Activated T-cell treated with anti-CD3 and anti-CD28 coated beads for 1 hour (primary cell): Measurements from ENCODE around the gene GTF2A1L.
"Not testable (repeated sequence)": the region's sequence is repeated elsewhere in the genome, so short reads cannot be mapped to it uniquely, and the experiment has no call there.

Experiments used
- DNase-seq: peaks from one replicate; pipeline ENCODE4 v3.0.0-alpha.2; 2020; ENCODE audit warnings: low read depth

Gene GTF2A1L

GRCh38 chr2:48617618-48618017 lies at the start of gene GTF2A1L:
TSS of gene GTF2A1L (plus strand) at chr2:48617856. CDS start at chr2:48617875, 19 bp downstream.
- DNase-seq = no peak

DNA sequence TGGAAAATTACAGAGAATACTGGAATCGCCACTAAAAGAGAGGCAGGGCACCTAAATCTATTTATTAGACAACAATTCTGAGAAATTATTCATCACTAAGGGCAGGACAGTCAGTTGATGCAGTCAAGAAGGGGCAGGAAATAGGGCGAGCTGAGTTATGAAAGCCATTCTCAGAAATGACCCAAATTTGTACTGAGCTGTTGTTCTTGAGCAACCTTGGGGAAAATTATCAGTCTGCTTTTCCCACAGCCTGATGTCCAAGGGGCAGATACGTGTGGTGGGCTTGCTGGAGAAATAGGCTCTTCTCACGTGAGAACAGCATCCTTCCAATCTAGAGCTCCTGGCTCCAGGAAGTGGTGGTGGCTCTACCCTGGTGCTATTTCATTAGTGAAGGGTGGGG lies 49.1 kb upstream of the GTF2A1L start:
- no peak for DNase-seq

- DNase-seq = no peak
Observed at GRCh38 chr2:48569433-48569832, 48.2 kb upstream of the GTF2A1L start.

GRCh38 chr2:48572816-48573215 lies 44.8 kb upstream of the GTF2A1L start:
- DNase-seq = no peak

GRCh38 chr2:48574353-48575287 lies 43.0 kb upstream of the GTF2A1L start:
- no peak for DNase-seq

DNA sequence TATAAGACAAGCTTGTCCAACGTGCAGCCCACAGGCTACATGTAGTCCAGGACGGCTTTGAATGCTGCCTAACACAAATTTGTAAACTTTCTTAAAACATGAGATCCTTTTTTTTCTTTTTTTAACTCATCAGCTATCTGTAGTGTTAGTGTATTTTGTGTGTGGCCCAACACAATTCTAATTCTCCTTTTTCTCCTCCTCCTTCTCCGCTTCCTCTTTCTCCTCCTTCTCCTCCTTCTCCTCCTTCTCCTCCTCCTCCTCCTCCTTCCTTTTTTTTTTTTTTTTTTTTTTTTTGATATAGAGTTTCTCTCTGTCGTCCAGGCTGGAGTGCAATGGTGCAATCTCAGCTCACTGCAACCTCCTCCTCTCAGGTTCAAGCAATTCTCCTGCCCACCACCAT lies 39.3 kb upstream of the GTF2A1L start:
- no peak for DNase-seq

DNA sequence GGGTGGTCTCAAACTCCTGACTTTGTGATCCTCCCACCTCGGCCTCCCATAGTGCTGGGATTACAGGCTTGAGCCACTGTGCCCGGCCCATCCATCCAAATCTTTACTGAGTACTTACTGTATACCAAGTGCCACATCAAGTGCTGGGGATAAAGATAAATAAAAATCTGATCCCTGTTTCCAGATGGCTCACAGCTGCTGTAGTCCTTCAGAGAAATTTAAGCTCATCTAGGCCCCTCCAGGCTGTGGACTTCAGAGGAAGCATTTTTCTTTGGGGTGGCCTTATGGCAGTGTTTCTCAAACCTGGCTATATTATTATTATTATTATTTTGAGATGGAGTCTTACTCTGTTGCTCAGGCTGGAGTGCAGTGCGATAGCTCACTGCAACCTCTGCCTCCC lies 33.7 kb upstream of the GTF2A1L start:
- no peak for DNase-seq

DNA sequence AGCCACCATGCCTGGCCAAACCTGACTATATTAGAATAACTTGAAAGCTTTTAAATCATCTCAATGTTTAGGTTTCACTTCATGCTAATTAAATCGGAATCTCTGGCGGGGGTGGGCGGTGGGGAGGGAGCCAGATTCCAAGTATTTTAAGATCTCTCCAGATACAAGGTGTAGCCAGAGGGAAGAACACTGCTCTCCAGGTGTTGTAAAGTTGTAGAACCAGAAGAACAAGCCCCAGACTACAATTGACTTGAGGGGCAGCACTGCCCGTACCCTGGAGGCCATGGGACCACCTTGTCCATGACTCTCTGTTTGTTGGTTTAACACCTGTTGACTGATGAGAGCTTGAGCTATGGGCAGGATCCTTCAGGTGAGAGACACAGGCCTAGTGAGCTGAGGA lies 33.1 kb upstream of the GTF2A1L start:
- DNase-seq = no peak

DNA sequence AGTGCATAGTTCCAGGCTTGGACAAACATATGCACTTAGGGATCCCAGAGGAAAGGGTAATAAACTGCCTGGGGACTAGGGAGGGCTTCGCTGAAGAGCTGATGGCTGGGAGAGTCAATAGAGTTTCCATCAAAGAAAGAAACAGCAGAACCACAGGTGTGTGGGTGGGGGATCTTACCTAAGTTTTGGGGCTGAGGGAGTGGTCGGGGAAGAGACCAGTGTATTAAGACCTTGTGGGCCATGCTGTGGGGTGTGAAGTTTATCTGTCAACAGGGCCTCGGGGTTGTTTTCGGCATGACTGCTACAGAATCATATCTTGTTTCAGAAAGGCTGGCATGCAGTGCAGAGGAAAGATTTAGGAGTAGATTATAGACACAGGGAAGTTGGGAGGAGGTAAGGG lies 31.2 kb upstream of the GTF2A1L start:
- DNase-seq = no peak

- no peak for DNase-seq
Observed at GRCh38 chr2:48587560-48587959, 30.1 kb upstream of the GTF2A1L start.

DNA sequence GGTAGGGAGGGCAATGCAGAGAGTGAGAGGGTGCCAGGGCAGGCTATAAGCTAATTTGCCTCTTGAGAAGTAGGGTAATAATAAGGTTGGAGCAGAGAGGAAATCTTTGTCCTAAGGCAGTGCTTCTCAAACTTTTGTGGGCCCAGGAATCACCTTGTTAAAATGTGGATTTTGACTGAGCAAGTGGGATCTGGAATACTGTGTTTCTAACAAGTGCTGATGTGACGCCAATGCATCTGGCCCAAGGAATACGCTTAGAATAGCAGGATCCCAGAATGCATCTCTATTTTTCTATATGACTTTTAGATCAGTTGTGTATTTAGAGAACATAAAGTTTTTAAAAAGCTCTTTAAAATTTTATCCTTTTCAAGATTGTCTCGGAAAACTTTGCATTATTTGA lies 29.7 kb upstream of the GTF2A1L start:
- DNase-seq = no peak

DNA sequence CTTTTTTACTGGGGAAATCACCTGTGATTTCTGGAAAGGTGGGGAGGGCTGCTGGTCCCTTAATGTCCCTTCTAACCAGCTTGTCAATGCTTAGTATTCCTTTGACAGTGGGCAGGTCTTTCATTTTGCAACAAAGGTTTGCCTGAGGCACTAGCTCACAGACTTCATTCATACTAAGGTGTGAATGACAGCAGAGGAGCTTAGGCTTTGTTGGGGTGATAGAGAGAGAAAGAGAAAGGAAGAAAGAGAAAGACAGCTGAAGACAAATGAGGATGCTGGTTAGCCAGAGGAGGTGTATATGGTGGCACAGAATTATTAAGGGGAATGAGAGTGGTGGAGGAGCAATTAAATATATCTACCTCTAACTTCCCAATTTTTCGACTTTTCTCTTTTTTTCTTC lies 28.9 kb upstream of the GTF2A1L start:
- DNase-seq = no peak

DNA sequence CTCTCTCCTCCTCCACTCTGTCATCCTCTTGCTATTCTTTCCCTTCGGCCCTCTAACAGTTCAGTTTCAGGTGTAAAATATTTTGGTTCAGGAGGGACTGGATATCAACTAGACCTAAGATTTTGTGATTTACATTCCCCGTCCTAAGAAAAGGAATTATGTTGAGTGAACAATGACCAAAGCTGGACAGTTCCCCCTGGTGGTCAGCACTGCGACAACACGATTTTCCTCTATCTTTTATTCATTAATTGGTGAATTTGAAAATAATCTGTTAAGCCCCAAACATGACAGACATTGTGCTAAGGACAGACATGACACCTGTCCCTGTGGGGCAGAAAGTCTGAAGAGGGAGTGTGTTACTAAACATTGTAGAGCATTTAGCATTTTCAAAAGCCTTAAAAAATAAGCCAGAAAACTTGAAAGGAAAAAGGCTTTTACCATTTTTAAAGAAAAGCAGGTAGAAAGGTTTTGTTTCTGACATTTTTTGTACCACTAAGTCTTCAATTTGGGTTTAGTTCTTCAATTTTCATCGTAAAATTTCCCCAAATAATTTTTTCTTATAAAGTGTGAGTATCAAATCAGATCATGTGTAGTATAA lies 28.4 kb upstream of the GTF2A1L start:
- DNase-seq = no peak

- DNase-seq = no peak
Observed at GRCh38 chr2:48590017-48590416, 27.6 kb upstream of the GTF2A1L start.

- DNase-seq = no peak
Observed at GRCh38 chr2:48592067-48592466, 25.6 kb upstream of the GTF2A1L start.

- not testable (repeated sequence) for DNase-seq
Observed at GRCh38 chr2:48596751-48597150, 20.9 kb upstream of the GTF2A1L start.

- DNase-seq = no peak
Observed at GRCh38 chr2:48597492-48597891, 20.2 kb upstream of the GTF2A1L start.

DNA sequence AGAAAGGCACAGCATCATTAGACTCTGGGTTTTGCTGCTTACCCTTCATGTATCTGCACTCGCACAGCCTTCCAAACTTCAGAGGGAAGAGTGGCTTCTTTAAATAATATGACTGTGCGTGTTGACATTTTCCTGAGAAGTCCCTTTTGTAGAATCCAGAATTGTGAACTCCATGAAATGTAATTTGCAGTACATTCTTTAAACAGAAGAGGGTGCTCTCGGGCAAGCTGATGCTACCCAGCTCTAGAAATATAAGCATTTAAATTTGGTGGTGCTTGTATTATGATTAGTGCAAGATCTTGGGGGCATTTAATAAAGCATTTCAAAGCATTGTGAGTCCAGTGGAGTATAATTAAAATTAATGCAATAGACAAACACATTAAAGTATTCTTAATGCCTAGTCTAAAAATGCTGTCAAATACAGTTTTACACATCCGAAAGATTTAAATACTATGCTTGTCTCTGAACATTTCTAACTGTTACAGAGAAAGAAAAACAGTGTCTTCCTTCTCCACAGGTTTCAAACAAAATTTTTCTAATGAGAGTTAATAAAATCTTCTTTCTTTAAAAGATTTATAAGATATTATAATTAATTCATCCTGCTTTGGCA lies 17.3 kb upstream of the GTF2A1L start:
- no peak for DNase-seq

DNA sequence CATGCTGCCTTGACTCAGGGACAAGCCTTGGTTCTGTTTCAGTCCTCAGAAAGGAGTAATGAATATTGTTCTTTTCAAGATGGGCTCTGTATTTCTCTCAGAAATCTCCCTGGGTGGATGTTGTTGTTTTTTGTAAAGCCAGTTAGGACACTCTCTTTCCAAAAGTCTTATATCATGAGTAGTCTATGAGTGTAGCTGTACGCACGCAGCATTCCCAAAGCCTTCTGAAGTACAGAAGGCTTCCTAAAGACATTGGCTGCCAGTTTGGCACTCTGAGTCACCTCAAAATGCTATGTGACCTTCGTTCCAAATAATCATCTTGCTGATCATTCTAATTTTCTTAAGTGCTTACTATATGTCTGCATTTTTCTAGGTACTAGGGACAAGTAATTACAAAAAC lies 16.7 kb upstream of the GTF2A1L start:
- no peak for DNase-seq

DNA sequence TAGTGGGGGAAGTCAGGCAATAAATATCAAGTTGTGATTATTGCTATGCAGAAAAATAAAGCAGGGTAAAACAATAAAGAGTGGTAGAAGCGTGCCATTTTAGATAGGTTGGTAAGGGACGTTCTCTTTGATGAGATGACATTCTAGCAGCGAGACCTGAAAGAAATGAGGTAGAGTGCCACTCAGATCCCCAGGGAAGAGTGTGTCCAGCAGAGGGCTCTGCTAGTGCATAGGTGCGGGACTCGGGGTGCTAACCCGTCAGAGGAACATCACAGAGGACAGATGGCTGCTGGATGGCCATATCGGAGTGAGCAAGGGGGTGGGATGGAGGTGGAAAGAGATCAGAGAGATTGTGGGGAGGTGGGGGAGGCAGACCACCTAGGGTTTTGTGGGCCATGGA lies 16.3 kb upstream of the GTF2A1L start:
- no peak for DNase-seq

- DNase-seq = no peak
Observed at GRCh38 chr2:48605482-48606175, 12.0 kb upstream of the GTF2A1L start.

DNA sequence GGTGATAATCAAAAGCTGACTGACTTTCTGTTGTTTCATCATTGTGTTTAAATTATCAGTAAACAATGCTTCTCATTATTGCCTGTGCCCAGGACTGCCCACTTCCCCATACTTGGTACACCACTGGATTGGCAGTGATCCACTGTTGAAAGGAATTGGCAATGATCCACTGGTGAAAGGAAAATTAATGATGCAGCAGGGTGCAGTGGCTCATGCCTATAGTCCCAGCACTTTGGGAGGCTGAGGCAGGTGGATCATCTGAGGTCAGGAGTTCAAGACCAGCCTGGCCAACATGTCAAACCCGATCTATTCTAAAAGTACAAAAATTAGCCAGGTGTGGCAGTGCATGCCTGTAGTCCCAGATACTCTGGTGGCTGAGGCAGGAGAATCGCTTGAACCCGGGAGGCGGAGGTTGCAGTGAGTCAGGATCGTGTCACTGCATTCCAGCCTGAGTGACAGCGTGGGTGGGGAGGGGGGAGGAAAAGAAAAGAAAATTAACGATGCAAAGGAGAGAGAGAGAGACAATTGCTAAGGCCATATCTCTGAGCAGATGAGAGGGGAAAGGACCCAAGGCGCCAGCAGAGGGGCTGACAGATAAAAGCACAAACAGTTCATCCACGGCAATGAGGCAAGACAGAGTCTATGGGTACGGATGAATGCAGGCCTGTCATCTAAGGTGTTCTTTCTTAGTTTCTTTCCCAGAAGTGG lies 10.2 kb upstream of the GTF2A1L start:
- DNase-seq = no peak
